Measurements from ENCODE around the gene JARID2.
A peak's percentile ranks its signal among the peaks of the same experiment; 100 is the strongest.

Gene JARID2

GRCh38 chr6:15507221-15507620, 261.4 kb downstream of the JARID2 start:
- Histone ChIP-seq H3K9ac (ENCODE audit: insufficient read length) (no peak overlapping the region), H3K36me3 (ENCODE audit: insufficient read depth, low read length) (peaks cover 87% of the 10 kb centered on the region), H3K27ac (no peak overlapping the region), H3K4me3 (no peak overlapping the region), H3K9me3 (ENCODE audit: low read depth, low read length) (no peaks in the 10 kb centered on the region)
- TF ChIP-seq POLR2AphosphoS5 (IDR thresholded peaks at IDR 0.05; ENCODE audit: borderline replicate concordance, low read depth, low read length), result no peak
- DNase-seq (ENCODE audit: low read depth, low spot score), result no peak

- peaks cover 88% of the 10 kb centered on the region for H3K36me3 ChIP-seq (ENCODE audit: insufficient read depth, low read length)
These were observed 261.9 kb downstream of the JARID2 start for GRCh38 chr6:15507746-15508145.

GRCh38 chr6:15508441-15508871, 262.6 kb downstream of the JARID2 start:
- H3K9ac ChIP-seq (ENCODE audit: insufficient read length), result no peak overlapping the region
- H3K4me3 ChIP-seq, result no peak overlapping the region
- no peak for DNase-seq (ENCODE audit: low read depth, low spot score)
- TF ChIP-seq FOXP2 (optimal IDR thresholded peaks at IDR 0.05; ENCODE audit: control extremely low read depth, extremely low read length, insufficient read depth) (no peak), POLR2AphosphoS5 (IDR thresholded peaks at IDR 0.05; ENCODE audit: borderline replicate concordance, low read depth, low read length) (no peak), EZH2 (IDR thresholded peaks at IDR 0.05) (no peak)
- H3K36me3 ChIP-seq (ENCODE audit: insufficient read depth, low read length), result peaks cover 89% of the 10 kb centered on the region
- no peaks in the 10 kb centered on the region for H3K9me3 ChIP-seq (ENCODE audit: low read depth, low read length)
- no peak overlapping the region; the same call in 1 of the 2 replicates for H3K27ac ChIP-seq

More at GRCh38 chr6:15507746-15508145, 261.9 kb downstream of the JARID2 start:
- H3K9me3 ChIP-seq (ENCODE audit: low read depth, low read length), result no peaks in the 10 kb centered on the region
- TF ChIP-seq POLR2AphosphoS5 (IDR thresholded peaks at IDR 0.05; ENCODE audit: borderline replicate concordance, low read depth, low read length) (no peak), EZH2 (IDR thresholded peaks at IDR 0.05) (no peak), FOXP2 (optimal IDR thresholded peaks at IDR 0.05; ENCODE audit: control extremely low read depth, extremely low read length, insufficient read depth) (no peak)
- H3K9ac ChIP-seq (ENCODE audit: insufficient read length), result no peak overlapping the region
- no peak overlapping the region for H3K4me3 ChIP-seq
- no peak for DNase-seq (ENCODE audit: low read depth, low spot score)
- no peak overlapping the region for H3K27ac ChIP-seq

DNA sequence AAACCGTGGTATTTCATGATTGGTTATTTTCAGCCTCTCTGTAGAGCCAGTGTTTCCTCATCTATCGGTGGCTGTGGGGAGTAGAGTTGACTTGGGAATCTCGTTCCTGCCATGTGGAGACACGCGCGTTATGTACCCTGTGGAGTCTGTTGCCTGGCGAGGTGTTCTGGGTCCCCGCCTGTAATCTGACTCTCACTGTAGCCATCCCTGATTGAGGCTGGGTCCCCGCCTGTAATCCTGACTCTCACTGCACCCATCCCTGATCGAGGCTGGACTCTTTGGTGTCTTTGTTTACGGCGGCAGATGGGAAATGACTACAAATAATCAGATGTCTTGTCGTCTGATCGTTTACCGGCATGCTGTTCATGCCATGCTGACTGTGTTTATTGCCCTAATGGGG, 263.1 kb downstream of the JARID2 start:
- no peak for TF ChIP-seq FOXP2 (optimal IDR thresholded peaks at IDR 0.05; ENCODE audit: control extremely low read depth, extremely low read length, insufficient read depth)
- no peak for TF ChIP-seq EZH2 (IDR thresholded peaks at IDR 0.05)
- no peak for TF ChIP-seq POLR2AphosphoS5 (IDR thresholded peaks at IDR 0.05; ENCODE audit: borderline replicate concordance, low read depth, low read length)
- no peak for DNase-seq (ENCODE audit: low read depth, low spot score)
- no peaks in the 10 kb centered on the region for H3K9me3 ChIP-seq (ENCODE audit: low read depth, low read length)
- no peak overlapping the region for H3K4me3 ChIP-seq
- no peak overlapping the region; the same call in 1 of the 2 replicates for H3K27ac ChIP-seq
- H3K36me3 ChIP-seq (ENCODE audit: insufficient read depth, low read length), result peaks cover 90% of the 10 kb centered on the region
- H3K9ac ChIP-seq (ENCODE audit: insufficient read length), result no peak overlapping the region

DNA sequence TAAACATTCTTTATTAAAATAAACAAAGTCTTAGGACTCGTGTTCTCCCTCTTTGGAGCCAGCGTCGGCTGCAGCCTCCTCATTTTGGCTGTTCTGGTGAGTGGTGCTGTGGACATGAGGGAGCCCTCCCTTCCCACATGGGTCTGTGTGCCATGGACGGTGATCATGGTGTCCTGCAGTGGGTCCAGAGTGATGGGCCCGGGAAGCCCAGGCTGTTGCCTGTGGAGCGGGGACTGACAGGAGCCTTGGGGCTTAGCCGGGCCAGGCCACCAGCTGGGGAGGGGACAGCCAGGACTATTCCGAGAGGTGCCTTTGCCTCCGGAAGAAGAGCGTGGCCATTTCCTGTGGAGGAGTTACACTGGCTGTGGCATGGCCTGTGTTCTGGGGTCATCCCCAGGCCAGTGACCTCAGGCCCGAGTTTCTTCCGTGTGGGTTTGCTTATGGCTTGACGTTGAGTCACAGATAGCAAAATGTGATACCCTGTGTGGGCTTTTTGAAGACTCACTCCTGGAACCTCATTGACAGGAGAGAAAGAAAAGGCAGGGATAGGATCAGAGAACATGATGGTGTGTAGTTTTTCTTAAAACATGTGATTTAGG, 263.6 kb downstream of the JARID2 start:
- Histone ChIP-seq H3K36me3 (ENCODE audit: insufficient read depth, low read length) (peaks cover 95% of the 10 kb centered on the region), H3K27ac (0 out of 2 replicates have a peak overlapping the region, but pooled peaks have one; percentile 16)

DNA sequence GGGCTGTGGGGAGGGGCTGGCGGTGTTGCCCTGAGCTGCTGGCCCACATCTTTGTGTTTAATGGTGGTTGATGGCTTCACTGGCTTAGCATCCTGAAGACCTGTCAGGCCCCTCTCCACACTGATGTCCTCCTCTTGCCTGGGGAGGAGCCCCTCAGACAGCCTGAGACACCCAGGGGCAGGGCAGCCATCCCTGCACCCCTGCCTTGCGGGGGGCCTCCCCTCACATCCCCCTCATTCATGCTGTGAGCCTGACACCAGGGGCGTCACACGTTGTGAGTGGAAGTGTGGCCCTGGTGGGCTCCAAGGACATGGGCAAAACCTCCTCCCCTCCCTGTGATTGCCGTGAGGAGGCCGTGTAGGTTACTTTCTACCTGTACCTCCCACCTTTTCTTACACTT, 264.3 kb downstream of the JARID2 start:
- no peak for DNase-seq (ENCODE audit: low read depth, low spot score)
- Histone ChIP-seq H3K27ac (no peak overlapping the region; the same call in 1 of the 2 replicates), H3K4me3 (no peak overlapping the region), H3K9ac (ENCODE audit: insufficient read length) (no peak overlapping the region), H3K9me3 (ENCODE audit: low read depth, low read length) (no peaks in the 10 kb centered on the region), H3K36me3 (ENCODE audit: insufficient read depth, low read length) (peaks cover 100% of the 10 kb centered on the region)
- no peak for TF ChIP-seq FOXP2 (optimal IDR thresholded peaks at IDR 0.05; ENCODE audit: control extremely low read depth, extremely low read length, insufficient read depth)
- TF ChIP-seq EZH2 (IDR thresholded peaks at IDR 0.05), result no peak
- TF ChIP-seq POLR2AphosphoS5 (IDR thresholded peaks at IDR 0.05; ENCODE audit: borderline replicate concordance, low read depth, low read length), result no peak; the same call in 1 of the 2 replicates

More for the DNA sequence above, 263.6 kb downstream of the JARID2 start:
- no peak overlapping the region for H3K4me3 ChIP-seq
- no peak for TF ChIP-seq FOXP2 (optimal IDR thresholded peaks at IDR 0.05; ENCODE audit: control extremely low read depth, extremely low read length, insufficient read depth)
- TF ChIP-seq POLR2AphosphoS5 (IDR thresholded peaks at IDR 0.05; ENCODE audit: borderline replicate concordance, low read depth, low read length), result no peak
- no peak for TF ChIP-seq EZH2 (IDR thresholded peaks at IDR 0.05)
- H3K9me3 ChIP-seq (ENCODE audit: low read depth, low read length), result no peaks in the 10 kb centered on the region
- no peak overlapping the region for H3K9ac ChIP-seq (ENCODE audit: insufficient read length)
- DNase-seq (ENCODE audit: low read depth, low spot score), result no peak

- Histone ChIP-seq H3K9ac (ENCODE audit: insufficient read length) (no peak overlapping the region), H3K27ac (no peak overlapping the region; the same call in 1 of the 2 replicates), H3K4me3 (no peak overlapping the region), H3K9me3 (ENCODE audit: low read depth, low read length) (no peaks in the 10 kb centered on the region), H3K36me3 (ENCODE audit: insufficient read depth, low read length) (peaks cover 98% of the 10 kb centered on the region)
- no peak for DNase-seq (ENCODE audit: low read depth, low spot score)
- TF ChIP-seq POLR2AphosphoS5 (IDR thresholded peaks at IDR 0.05; ENCODE audit: borderline replicate concordance, low read depth, low read length) (no peak), FOXP2 (optimal IDR thresholded peaks at IDR 0.05; ENCODE audit: control extremely low read depth, extremely low read length, insufficient read depth) (no peak), EZH2 (IDR thresholded peaks at IDR 0.05) (no peak)
These were observed 264.8 kb downstream of the JARID2 start for GRCh38 chr6:15510536-15511247.

GRCh38 chr6:15511248-15512125, 265.6 kb downstream of the JARID2 start:
- Histone ChIP-seq H3K9me3 (ENCODE audit: low read depth, low read length) (no peaks in the 10 kb centered on the region), H3K27ac (no peak overlapping the region), H3K9ac (ENCODE audit: insufficient read length) (no peak overlapping the region), H3K4me3 (no peak overlapping the region), H3K36me3 (ENCODE audit: insufficient read depth, low read length) (peaks cover 98% of the 10 kb centered on the region)
- TF ChIP-seq EZH2 (IDR thresholded peaks at IDR 0.05) (no peak), FOXP2 (optimal IDR thresholded peaks at IDR 0.05; ENCODE audit: control extremely low read depth, extremely low read length, insufficient read depth) (no peak), POLR2AphosphoS5 (IDR thresholded peaks at IDR 0.05; ENCODE audit: borderline replicate concordance, low read depth, low read length) (no peak)
- no peak for DNase-seq (ENCODE audit: low read depth, low spot score)
